GM19351 (cell line): ENCODE measurements around the gene RAB5A.
"Not testable (repeated sequence)": the region's sequence is repeated elsewhere in the genome, so short reads cannot be mapped to it uniquely, and the experiment has no call there.

Experiments used
- ATAC-seq: cut with Tn5 transposase; IDR thresholded peaks from one replicate; pipeline ENCODE4 v1.9.1; 2021; ENCODE audit warnings: mild to moderate bottlenecking, moderate library complexity; ENCODE audit not compliant: unreplicated experiment

RAB5A gene

GRCh38 chr3:20023623-20024405 lies 76.9 kb downstream of the RAB5A start:
- ATAC-seq = no peak

DNA sequence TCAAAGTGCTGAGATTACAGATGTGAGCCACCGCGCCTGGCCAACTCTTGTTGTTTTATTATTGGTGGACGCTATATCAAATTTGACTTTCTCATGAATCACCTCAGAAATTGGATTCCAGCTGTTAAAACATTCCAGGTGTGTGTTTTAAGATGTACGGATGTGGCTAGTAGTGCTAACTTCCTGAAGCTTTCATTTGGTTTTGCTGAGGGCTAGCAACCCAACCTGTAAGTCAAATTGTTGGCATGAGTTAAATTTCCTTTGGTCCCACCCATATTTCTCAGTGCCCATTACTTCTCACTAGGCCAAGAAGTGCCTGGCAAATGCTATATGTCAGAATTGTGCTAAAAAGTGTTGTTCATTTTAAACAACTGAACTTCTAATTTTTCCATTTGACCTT lies 80.2 kb downstream of the RAB5A start:
- no peak for ATAC-seq

- ATAC-seq = no peak
These were observed 82.0 kb downstream of the RAB5A start for GRCh38 chr3:20028905-20029331.

- not testable (repeated sequence) for ATAC-seq
These were observed 85.0 kb downstream of the RAB5A start for GRCh38 chr3:20031939-20032338.
